ENCODE measurements around the gene ADGRV1.

DNA sequence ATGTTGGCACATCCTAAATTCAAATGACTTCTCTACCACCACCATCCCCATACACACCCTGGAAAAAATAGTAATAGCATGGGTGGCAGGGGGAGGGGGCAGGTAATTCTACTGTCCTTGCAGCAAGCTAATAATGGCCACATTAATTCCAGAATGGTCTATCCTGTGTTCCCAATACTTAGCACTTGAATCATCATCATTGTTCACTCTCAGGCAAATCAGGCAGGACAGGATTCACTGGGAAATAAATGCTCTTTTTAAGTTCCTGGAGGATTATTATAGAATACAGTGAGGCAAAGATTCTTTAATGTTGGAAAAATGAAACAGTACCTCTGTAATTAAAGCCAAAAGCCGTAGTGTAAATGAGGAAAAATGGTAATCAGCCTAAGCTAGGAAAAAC is 570.0 kb downstream of the ADGRV1 start:
- TF ChIP-seq RAD21 (conservative IDR thresholded peaks at IDR 0.05 in 1 of 2, IDR thresholded peaks at IDR 0.05 in 1 of 2) (no peak), ESRRA (IDR thresholded peaks at IDR 0.05; ENCODE audit: borderline replicate concordance, low read length) (no peak), PHF8 (IDR thresholded peaks at IDR 0.05; ENCODE audit: borderline replicate concordance, low read depth) (no peak), CBX2 (IDR thresholded peaks at IDR 0.05; ENCODE audit: borderline replicate concordance, low read depth) (no peak), NFE2L2 (conservative IDR thresholded peaks at IDR 0.05; ENCODE audit: low read length) (no peak)
- TF ChIP-seq, protein P1, sequence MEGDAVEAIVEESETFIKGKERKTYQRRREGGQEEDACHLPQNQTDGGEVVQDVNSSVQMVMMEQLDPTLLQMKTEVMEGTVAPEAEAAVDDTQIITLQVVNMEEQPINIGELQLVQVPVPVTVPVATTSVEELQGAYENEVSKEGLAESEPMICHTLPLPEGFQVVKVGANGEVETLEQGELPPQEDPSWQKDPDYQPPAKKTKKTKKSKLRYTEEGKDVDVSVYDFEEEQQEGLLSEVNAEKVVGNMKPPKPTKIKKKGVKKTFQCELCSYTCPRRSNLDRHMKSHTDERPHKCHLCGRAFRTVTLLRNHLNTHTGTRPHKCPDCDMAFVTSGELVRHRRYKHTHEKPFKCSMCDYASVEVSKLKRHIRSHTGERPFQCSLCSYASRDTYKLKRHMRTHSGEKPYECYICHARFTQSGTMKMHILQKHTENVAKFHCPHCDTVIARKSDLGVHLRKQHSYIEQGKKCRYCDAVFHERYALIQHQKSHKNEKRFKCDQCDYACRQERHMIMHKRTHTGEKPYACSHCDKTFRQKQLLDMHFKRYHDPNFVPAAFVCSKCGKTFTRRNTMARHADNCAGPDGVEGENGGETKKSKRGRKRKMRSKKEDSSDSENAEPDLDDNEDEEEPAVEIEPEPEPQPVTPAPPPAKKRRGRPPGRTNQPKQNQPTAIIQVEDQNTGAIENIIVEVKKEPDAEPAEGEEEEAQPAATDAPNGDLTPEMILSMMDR (IDR thresholded peaks at IDR 0.05): no peak
